ENCODE data around the gene SCAMP4. TPM values are rescaled to one million over a fixed set of nuclear protein-coding genes. Genes with fewer than 3 reads are reported as not detected.

Gene SCAMP4
- total and polyA plus RNA-seq, 2 of the 13 experiments (the other 11 are each of a cell fraction or from before 2014, with no cell fraction given): 10.7 to 13.7 TPM

DNA sequence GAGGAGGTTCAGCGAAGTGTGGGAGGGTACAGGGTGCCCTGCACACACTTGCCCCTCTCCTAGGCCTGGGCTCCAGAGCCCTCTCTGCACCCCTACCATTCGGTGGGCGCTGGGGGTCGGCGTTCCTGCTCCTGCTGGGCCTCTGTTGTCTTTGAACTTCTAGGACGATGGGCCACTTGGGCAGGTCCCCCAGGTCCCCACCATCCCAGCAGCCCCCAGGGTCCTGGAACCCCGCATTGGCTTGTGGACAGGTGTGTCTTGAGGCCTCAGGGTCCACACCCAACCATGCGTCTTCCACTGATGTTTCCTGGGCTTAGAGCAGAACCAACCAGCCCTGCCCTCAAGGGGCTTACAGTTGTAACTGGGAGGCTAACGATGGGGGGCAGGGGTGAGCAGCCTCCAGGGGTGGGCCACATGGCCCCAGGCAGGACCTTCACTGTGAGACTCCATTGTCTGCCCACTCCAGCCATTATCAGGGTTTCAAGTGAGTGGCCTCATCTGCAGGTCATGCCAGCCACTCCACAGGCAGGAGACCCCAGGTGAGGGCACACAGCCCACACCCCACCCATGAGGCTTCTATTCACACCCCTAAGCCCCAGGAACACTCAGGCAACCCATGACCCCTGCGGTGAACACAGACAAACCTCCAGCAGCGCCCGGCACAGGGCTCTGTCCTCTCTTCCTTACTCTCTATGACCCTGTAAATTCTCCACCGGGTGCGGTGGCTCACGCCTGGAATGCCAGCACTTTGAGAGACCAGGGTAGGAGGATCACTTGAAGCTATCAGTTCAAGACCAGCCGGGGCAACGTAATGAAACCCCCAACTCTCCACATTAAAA is 39.8 kb upstream of the SCAMP4 start (continued):
- no peak for TF ChIP-seq KMT2B (CRISPR knock-in tag; IDR thresholded peaks at IDR 0.05)
- no peak for TF ChIP-seq ZNF33A (CRISPR knock-in tag; IDR thresholded peaks at IDR 0.05; ENCODE audit: borderline replicate concordance)
- TF ChIP-seq MAFF (IDR thresholded peaks at IDR 0.05; ENCODE audit: low read depth, low read length): no peak
- no peak for TF ChIP-seq NFE2 (CRISPR knock-in tag; IDR thresholded peaks at IDR 0.05)
- no peak for TF ChIP-seq HCFC1 (IDR thresholded peaks at IDR 0.05; ENCODE audit: low read depth, low read length)
- no peak for TF ChIP-seq CHD4 (IDR thresholded peaks at IDR 0.05; ENCODE audit: borderline replicate concordance, low read length)
- no peak for TF ChIP-seq ZNF253 (CRISPR knock-in tag; IDR thresholded peaks at IDR 0.05; ENCODE audit: borderline replicate concordance)
- TF ChIP-seq GPN1 (CRISPR knock-in tag; IDR thresholded peaks at IDR 0.05; ENCODE audit: borderline replicate concordance): no peak
- TF ChIP-seq, protein P1, sequence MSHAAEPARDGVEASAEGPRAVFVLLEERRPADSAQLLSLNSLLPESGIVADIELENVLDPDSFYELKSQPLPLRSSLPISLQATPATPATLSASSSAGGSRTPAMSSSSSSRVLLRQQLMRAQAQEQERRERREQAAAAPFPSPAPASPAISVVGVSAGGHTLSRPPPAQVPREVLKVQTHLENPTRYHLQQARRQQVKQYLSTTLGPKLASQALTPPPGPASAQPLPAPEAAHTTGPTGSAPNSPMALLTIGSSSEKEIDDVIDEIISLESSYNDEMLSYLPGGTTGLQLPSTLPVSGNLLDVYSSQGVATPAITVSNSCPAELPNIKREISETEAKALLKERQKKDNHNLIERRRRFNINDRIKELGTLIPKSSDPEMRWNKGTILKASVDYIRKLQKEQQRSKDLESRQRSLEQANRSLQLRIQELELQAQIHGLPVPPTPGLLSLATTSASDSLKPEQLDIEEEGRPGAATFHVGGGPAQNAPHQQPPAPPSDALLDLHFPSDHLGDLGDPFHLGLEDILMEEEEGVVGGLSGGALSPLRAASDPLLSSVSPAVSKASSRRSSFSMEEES (CRISPR knock-in tag; IDR thresholded peaks at IDR 0.05): no peak
- no peak for TF ChIP-seq SMARCC2 (IDR thresholded peaks at IDR 0.05)
- TF ChIP-seq DR1 (CRISPR knock-in tag; IDR thresholded peaks at IDR 0.05): no peak
- TF ChIP-seq FOXO1 (CRISPR knock-in tag; IDR thresholded peaks at IDR 0.05): no peak
- TF ChIP-seq ZC3H4 (CRISPR knock-in tag; IDR thresholded peaks at IDR 0.05; ENCODE audit: borderline replicate concordance): 0 out of 2 replicates have a peak, but pooled peaks have one; percentile 3
- TF ChIP-seq IRF1 (CRISPR knock-in tag; IDR thresholded peaks at IDR 0.05; ENCODE audit: low read depth): no peak
- TF ChIP-seq MXD1 (CRISPR knock-in tag; IDR thresholded peaks at IDR 0.05): peak; percentile 4; the same call in 1 of the 2 replicates
- TF ChIP-seq ZNF720 (CRISPR knock-in tag; IDR thresholded peaks at IDR 0.05): no peak
- TF ChIP-seq GZF1 (CRISPR knock-in tag; IDR thresholded peaks at IDR 0.05): no peak
- no peak for TF ChIP-seq PAX8 (CRISPR knock-in tag; IDR thresholded peaks at IDR 0.05; ENCODE audit: borderline replicate concordance)
- TF ChIP-seq ZBTB4 (CRISPR knock-in tag; IDR thresholded peaks at IDR 0.05; ENCODE audit: borderline replicate concordance): 0 out of 2 replicates have a peak, but pooled peaks have one; percentile 24
- no peak for TF ChIP-seq THAP11 (CRISPR knock-in tag; IDR thresholded peaks at IDR 0.05)
- no peak for TF ChIP-seq ZSCAN20 (CRISPR knock-in tag; IDR thresholded peaks at IDR 0.05; ENCODE audit: borderline replicate concordance)
- TF ChIP-seq, protein P2, sequence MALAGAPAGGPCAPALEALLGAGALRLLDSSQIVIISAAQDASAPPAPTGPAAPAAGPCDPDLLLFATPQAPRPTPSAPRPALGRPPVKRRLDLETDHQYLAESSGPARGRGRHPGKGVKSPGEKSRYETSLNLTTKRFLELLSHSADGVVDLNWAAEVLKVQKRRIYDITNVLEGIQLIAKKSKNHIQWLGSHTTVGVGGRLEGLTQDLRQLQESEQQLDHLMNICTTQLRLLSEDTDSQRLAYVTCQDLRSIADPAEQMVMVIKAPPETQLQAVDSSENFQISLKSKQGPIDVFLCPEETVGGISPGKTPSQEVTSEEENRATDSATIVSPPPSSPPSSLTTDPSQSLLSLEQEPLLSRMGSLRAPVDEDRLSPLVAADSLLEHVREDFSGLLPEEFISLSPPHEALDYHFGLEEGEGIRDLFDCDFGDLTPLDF (CRISPR knock-in tag; IDR thresholded peaks at IDR 0.05): no peak
- no peak for TF ChIP-seq MYNN (CRISPR knock-in tag; IDR thresholded peaks at IDR 0.05; ENCODE audit: low read depth)
- TF ChIP-seq ZNF143 (CRISPR knock-in tag; IDR thresholded peaks at IDR 0.05): no peak

Data from HepG2 (cell line).